ENCODE results near the gene CLSTN2.

CLSTN2 gene

GRCh38 chr3:140597364-140597763 is 662.4 kb downstream of the CLSTN2 start:
- in situ Hi-C loops (cut with HindIII; ENCODE audit: low sequenced_read_pairs) = no loop called here
- no peak for DNase-seq (ENCODE audit: low read depth, low spot score)

GRCh38 chr3:140597792-140598191 is 662.8 kb downstream of the CLSTN2 start:
- DNase-seq (ENCODE audit: low read depth, low spot score) = no peak
- in situ Hi-C loops (cut with HindIII; ENCODE audit: low sequenced_read_pairs) = no loop called here
- no peak for TF ChIP-seq CTCF (IDR thresholded peaks at IDR 0.05; ENCODE audit: low read depth, low read length)
- H3K4me3 ChIP-seq (ENCODE audit: low read depth, low read length) = no peak overlapping the region

More at GRCh38 chr3:140597364-140597763, 662.4 kb downstream of the CLSTN2 start:
- TF ChIP-seq CTCF (IDR thresholded peaks at IDR 0.05; ENCODE audit: low read depth, low read length) = no peak
- no peak overlapping the region for H3K4me3 ChIP-seq (ENCODE audit: low read depth, low read length)

- DNase-seq (ENCODE audit: low read depth, low spot score) = no peak
- TF ChIP-seq CTCF (IDR thresholded peaks at IDR 0.05; ENCODE audit: low read depth, low read length) = no peak
- in situ Hi-C loops (cut with HindIII; ENCODE audit: low sequenced_read_pairs) = no loop called here
- no peak overlapping the region for H3K4me3 ChIP-seq (ENCODE audit: low read depth, low read length)
Observed at GRCh38 chr3:140599009-140599408, 664.0 kb downstream of the CLSTN2 start.

GRCh38 chr3:140599496-140599895 is 664.5 kb downstream of the CLSTN2 start:
- H3K4me3 ChIP-seq (ENCODE audit: low read depth, low read length) = no peak overlapping the region
- in situ Hi-C loops (cut with HindIII; ENCODE audit: low sequenced_read_pairs) = no loop called here
- no peak for TF ChIP-seq CTCF (IDR thresholded peaks at IDR 0.05; ENCODE audit: low read depth, low read length)
- DNase-seq (ENCODE audit: low read depth, low spot score) = no peak

- no peak overlapping the region for H3K4me3 ChIP-seq (ENCODE audit: low read depth, low read length)
- TF ChIP-seq CTCF (IDR thresholded peaks at IDR 0.05; ENCODE audit: low read depth, low read length) = no peak
- in situ Hi-C loops (cut with HindIII; ENCODE audit: low sequenced_read_pairs) = no loop called here
- DNase-seq (ENCODE audit: low read depth, low spot score) = no peak
Observed at GRCh38 chr3:140601881-140602280, 666.9 kb downstream of the CLSTN2 start.

- no peak for TF ChIP-seq CTCF (IDR thresholded peaks at IDR 0.05; ENCODE audit: low read depth, low read length)
- in situ Hi-C loops (cut with HindIII; ENCODE audit: low sequenced_read_pairs) = no loop called here
- H3K4me3 ChIP-seq (ENCODE audit: low read depth, low read length) = no peak overlapping the region
- DNase-seq (ENCODE audit: low read depth, low spot score) = no peak
Observed at GRCh38 chr3:140602781-140603180, 667.8 kb downstream of the CLSTN2 start.

GRCh38 chr3:140603766-140604165 is 668.8 kb downstream of the CLSTN2 start:
- no peak overlapping the region for H3K4me3 ChIP-seq (ENCODE audit: low read depth, low read length)
- in situ Hi-C loops (cut with HindIII; ENCODE audit: low sequenced_read_pairs) = no loop called here
- TF ChIP-seq CTCF (IDR thresholded peaks at IDR 0.05; ENCODE audit: low read depth, low read length) = no peak
- DNase-seq (ENCODE audit: low read depth, low spot score) = no peak

All from astrocyte of the spinal cord (primary cell).